OCI-LY3 (cell line): ENCODE data around the gene ZSCAN25.

Source experiments
- EZH2phosphoT487 ChIP-seq: fragments of 200-600 bp; shearing (Covaris generic); IDR thresholded peaks from 2 replicates; pipeline ENCODE4 v1.6.1; 2018; ENCODE audit warnings: antibody characterized with exemption, mixed run types, low read depth
- TF ChIP-seq, protein P1 (sequence below): fragments of 200-600, 300-600 bp; sonication (generic); IDR thresholded peaks from 2 replicates; pipeline ENCODE4 v1.5.1; 2014; ENCODE audit warnings: antibody characterized with exemption, low read length, low read depth

DNA sequence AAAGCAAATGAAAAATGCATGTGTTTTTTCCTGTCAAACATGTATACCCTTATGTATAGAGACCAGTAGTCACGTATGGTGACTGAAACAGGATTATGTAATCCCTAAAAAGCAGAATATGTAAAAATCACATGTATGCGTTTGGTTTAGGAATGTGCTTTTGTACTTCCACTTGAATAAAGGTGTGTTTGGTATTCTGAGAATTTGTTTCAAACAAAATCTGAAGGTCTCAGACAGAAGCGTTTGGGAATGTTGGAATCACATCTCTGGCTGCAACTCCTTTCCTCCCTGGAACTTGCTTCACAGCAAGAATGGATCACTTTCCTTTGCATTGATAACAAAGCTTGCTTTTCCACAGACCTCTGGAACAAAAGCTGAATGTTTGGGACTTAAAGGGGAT, 40.5 kb upstream of the ZSCAN25 start:
- TF ChIP-seq, protein P1, sequence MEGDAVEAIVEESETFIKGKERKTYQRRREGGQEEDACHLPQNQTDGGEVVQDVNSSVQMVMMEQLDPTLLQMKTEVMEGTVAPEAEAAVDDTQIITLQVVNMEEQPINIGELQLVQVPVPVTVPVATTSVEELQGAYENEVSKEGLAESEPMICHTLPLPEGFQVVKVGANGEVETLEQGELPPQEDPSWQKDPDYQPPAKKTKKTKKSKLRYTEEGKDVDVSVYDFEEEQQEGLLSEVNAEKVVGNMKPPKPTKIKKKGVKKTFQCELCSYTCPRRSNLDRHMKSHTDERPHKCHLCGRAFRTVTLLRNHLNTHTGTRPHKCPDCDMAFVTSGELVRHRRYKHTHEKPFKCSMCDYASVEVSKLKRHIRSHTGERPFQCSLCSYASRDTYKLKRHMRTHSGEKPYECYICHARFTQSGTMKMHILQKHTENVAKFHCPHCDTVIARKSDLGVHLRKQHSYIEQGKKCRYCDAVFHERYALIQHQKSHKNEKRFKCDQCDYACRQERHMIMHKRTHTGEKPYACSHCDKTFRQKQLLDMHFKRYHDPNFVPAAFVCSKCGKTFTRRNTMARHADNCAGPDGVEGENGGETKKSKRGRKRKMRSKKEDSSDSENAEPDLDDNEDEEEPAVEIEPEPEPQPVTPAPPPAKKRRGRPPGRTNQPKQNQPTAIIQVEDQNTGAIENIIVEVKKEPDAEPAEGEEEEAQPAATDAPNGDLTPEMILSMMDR: no peak
- no peak for TF ChIP-seq EZH2phosphoT487
